DND-41 (cell line): ENCODE measurements around the gene METTL9.
"Not testable (repeated sequence)": the region's sequence is repeated elsewhere in the genome, so short reads cannot be mapped to it uniquely, and the experiment has no call there.

Source experiments
- EZH2 ChIP-seq: IDR thresholded peaks from 3 replicates; pipeline ENCODE4 v1.6.1; 2012; ENCODE audit warnings: borderline replicate concordance, low read depth, mild to moderate bottlenecking, moderate library complexity, low read length, inconsistent platforms; ENCODE audit not compliant: severe bottlenecking
- TF ChIP-seq, protein P1 (sequence below): IDR thresholded peaks from 2 replicates; pipeline ENCODE4 v1.5.1; 2012; ENCODE audit warnings: borderline replicate concordance, low read length, moderate library complexity, mild to moderate bottlenecking; ENCODE audit not compliant: poor library complexity, severe bottlenecking; ENCODE audit errors: extremely low read depth

DNA sequence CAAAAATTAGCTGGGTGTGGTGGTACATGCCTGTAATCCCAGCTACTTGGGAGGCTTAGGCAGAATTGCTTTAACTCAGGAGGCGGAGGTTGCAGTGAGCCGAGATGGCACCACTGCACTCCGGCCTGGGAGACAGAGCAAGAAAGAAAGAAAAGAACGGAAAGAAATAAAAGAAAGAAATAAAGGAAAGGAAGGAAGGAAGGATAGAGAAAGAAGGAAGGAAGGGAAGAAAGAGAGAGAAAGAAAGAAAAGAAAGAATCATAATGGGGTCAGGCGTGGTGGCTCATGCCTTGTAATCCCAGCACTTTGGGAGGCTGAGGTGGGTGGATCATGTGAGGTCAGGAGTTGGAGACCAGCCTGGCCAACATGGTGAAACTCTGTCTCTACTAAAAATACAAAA lies 10.8 kb upstream of the METTL9 start:
- TF ChIP-seq, protein P1, sequence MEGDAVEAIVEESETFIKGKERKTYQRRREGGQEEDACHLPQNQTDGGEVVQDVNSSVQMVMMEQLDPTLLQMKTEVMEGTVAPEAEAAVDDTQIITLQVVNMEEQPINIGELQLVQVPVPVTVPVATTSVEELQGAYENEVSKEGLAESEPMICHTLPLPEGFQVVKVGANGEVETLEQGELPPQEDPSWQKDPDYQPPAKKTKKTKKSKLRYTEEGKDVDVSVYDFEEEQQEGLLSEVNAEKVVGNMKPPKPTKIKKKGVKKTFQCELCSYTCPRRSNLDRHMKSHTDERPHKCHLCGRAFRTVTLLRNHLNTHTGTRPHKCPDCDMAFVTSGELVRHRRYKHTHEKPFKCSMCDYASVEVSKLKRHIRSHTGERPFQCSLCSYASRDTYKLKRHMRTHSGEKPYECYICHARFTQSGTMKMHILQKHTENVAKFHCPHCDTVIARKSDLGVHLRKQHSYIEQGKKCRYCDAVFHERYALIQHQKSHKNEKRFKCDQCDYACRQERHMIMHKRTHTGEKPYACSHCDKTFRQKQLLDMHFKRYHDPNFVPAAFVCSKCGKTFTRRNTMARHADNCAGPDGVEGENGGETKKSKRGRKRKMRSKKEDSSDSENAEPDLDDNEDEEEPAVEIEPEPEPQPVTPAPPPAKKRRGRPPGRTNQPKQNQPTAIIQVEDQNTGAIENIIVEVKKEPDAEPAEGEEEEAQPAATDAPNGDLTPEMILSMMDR: not testable (repeated sequence)
- TF ChIP-seq EZH2: not testable (repeated sequence)
